WTC11 (cell line): ENCODE measurements around the gene NSDHL. TPM values are rescaled to one million over a fixed set of nuclear protein-coding genes. Genes with fewer than 3 reads are reported as not detected.

Experiments used
- ATAC-seq: fragments of 200-7000 bp; cut with Tn5 transposase; 2 replicates; pipeline ENCODE4 v1.10.0; 2021; ENCODE audit warnings: mild to moderate bottlenecking, moderate library complexity
- CTCF ChIA-PET: fragments of 300-600 bp; sonication (Branson Sonifier 250); formaldehyde crosslinking; loops from one replicate; lab custom pipeline; 2021; ENCODE audit warnings: antibody characterized with exemption; lab: Charles Lee
- POLR2A ChIA-PET: fragments of 350-600 bp; sonication (Branson Sonifier 250); formaldehyde crosslinking; loops from one replicate; lab custom pipeline; 2021; ENCODE audit warnings: antibody characterized with exemption; lab: Charles Lee
- DNase-seq: peaks from one replicate; pipeline ENCODE4 v3.0.0; 2021; ENCODE audit warnings: low spot score
- H3K27ac Mint-ChIP-seq: 2 replicates; pipeline ENCODE4 v1.8.0; 2021; ENCODE audit warnings: mixed read lengths
- H3K27me3 Mint-ChIP-seq: 2 replicates; pipeline ENCODE4 v1.8.0; 2021; ENCODE audit warnings: low read depth, mild to moderate bottlenecking, moderate library complexity, mixed read lengths
- H3K36me3 Mint-ChIP-seq: 2 replicates; pipeline ENCODE4 v1.8.0; 2021; ENCODE audit warnings: mixed read lengths
- H3K4me1 Mint-ChIP-seq: 2 replicates; pipeline ENCODE4 v1.8.0; 2022; ENCODE audit warnings: mixed read lengths
- H3K4me3 Mint-ChIP-seq: 2 replicates; pipeline ENCODE4 v1.8.0; 2021; ENCODE audit warnings: mild to moderate bottlenecking, moderate library complexity, mixed read lengths
- H3K9me3 Mint-ChIP-seq: 2 replicates; pipeline ENCODE4 v1.8.0; 2021; ENCODE audit warnings: mixed read lengths
- CREB1 ChIP-seq: sonication (generic); formaldehyde crosslinking; IDR thresholded peaks from 2 replicates; pipeline ENCODE4 v1.8.0; 2023; ENCODE audit warnings: mild to moderate bottlenecking, missing genetic modification reagents
- GABPB1 ChIP-seq: sonication (generic); formaldehyde crosslinking; IDR thresholded peaks from 2 replicates; pipeline ENCODE4 v1.8.1; 2023; ENCODE audit warnings: mild to moderate bottlenecking, missing genetic modification reagents
- JAZF1 ChIP-seq: fragments of 250-450 bp; sonication (Bioruptor Pico); IDR thresholded peaks from 2 replicates; pipeline ENCODE4 v1.9.0; 2021; ENCODE audit warnings: moderate library complexity, mild to moderate bottlenecking, inconsistent platforms
- JUN ChIP-seq: sonication (generic); formaldehyde crosslinking; IDR thresholded peaks from 2 replicates; pipeline ENCODE4 v1.8.0; 2023; ENCODE audit warnings: mild to moderate bottlenecking, missing genetic modification reagents
- NFATC4 ChIP-seq: fragments of 250-450 bp; sonication (Bioruptor Pico); IDR thresholded peaks from 2 replicates; pipeline ENCODE4 v1.9.0; 2021; ENCODE audit warnings: mild to moderate bottlenecking
- NR1H2 ChIP-seq: sonication (generic); formaldehyde crosslinking; IDR thresholded peaks from 2 replicates; pipeline ENCODE4 v1.9.0; 2021; ENCODE audit warnings: mild to moderate bottlenecking, moderate library complexity, missing genetic modification reagents
- PRRX2 ChIP-seq: fragments of 250-450 bp; sonication (Bioruptor Pico); IDR thresholded peaks from 2 replicates; pipeline ENCODE4 v1.8.0; 2021; ENCODE audit warnings: mild to moderate bottlenecking
- RELA ChIP-seq: sonication (generic); formaldehyde crosslinking; IDR thresholded peaks from 2 replicates; pipeline ENCODE4 v1.8.1; 2022; ENCODE audit warnings: missing genetic modification reagents, mild to moderate bottlenecking, borderline replicate concordance
- TCF7 ChIP-seq: sonication (generic); formaldehyde crosslinking; IDR thresholded peaks from 2 replicates; pipeline ENCODE4 v1.8.0; 2022; ENCODE audit warnings: mild to moderate bottlenecking, low read depth, missing genetic modification reagents, moderate library complexity
- TEAD4 ChIP-seq: sonication (generic); formaldehyde crosslinking; IDR thresholded peaks from 2 replicates; pipeline ENCODE4 v1.8.0; 2022; ENCODE audit warnings: mild to moderate bottlenecking, missing genetic modification reagents
- ZNF121 ChIP-seq: sonication (generic); formaldehyde crosslinking; IDR thresholded peaks from 2 replicates; pipeline ENCODE4 v1.8.0; 2023; ENCODE audit warnings: missing genetic modification reagents
- total RNA-seq: library from RNA; stranded (reverse); gene quantifications from 3 replicates; pipeline ENCODE4 v1.2.3, GENCODE V29; 2021
- TF ChIP-seq, protein P1 (sequence below): sonication (generic); formaldehyde crosslinking; IDR thresholded peaks from 2 replicates; pipeline ENCODE4 v1.8.1; 2022; ENCODE audit warnings: missing genetic modification reagents, borderline replicate concordance
- TF ChIP-seq, protein P2 (sequence below): sonication (generic); formaldehyde crosslinking; conservative IDR thresholded peaks from 2 replicates; pipeline ENCODE4 v1.8.1; 2022; ENCODE audit warnings: mild to moderate bottlenecking, missing genetic modification reagents
- TF ChIP-seq, protein P3 (sequence below): fragments of 250-450 bp; sonication (Bioruptor Pico); conservative IDR thresholded peaks from 2 replicates; pipeline ENCODE4 v1.9.0; 2021; ENCODE audit warnings: mild to moderate bottlenecking
- TF ChIP-seq, protein P4 (sequence below): sonication (generic); formaldehyde crosslinking; IDR thresholded peaks from 2 replicates; pipeline ENCODE4 v1.8.1; 2022; ENCODE audit warnings: low read depth, mild to moderate bottlenecking, moderate library complexity, missing genetic modification reagents, borderline replicate concordance
- TF ChIP-seq, protein P5 (sequence below): sonication (generic); formaldehyde crosslinking; IDR thresholded peaks from 2 replicates; pipeline ENCODE4 v1.8.1; 2023; ENCODE audit warnings: mild to moderate bottlenecking, missing genetic modification reagents
- TF ChIP-seq, protein P6 (sequence below): fragments of 250-450 bp; sonication (Bioruptor Pico); IDR thresholded peaks from 2 replicates; pipeline ENCODE4 v1.9.0; 2021; ENCODE audit warnings: mild to moderate bottlenecking
- TF ChIP-seq, protein P7 (sequence below): sonication (generic); formaldehyde crosslinking; IDR thresholded peaks from 2 replicates; pipeline ENCODE4 v1.8.0; 2022; ENCODE audit warnings: missing genetic modification reagents

Gene NSDHL
- total RNA-seq, 1 experiment from 2014 or later: 22.5 TPM

DNA sequence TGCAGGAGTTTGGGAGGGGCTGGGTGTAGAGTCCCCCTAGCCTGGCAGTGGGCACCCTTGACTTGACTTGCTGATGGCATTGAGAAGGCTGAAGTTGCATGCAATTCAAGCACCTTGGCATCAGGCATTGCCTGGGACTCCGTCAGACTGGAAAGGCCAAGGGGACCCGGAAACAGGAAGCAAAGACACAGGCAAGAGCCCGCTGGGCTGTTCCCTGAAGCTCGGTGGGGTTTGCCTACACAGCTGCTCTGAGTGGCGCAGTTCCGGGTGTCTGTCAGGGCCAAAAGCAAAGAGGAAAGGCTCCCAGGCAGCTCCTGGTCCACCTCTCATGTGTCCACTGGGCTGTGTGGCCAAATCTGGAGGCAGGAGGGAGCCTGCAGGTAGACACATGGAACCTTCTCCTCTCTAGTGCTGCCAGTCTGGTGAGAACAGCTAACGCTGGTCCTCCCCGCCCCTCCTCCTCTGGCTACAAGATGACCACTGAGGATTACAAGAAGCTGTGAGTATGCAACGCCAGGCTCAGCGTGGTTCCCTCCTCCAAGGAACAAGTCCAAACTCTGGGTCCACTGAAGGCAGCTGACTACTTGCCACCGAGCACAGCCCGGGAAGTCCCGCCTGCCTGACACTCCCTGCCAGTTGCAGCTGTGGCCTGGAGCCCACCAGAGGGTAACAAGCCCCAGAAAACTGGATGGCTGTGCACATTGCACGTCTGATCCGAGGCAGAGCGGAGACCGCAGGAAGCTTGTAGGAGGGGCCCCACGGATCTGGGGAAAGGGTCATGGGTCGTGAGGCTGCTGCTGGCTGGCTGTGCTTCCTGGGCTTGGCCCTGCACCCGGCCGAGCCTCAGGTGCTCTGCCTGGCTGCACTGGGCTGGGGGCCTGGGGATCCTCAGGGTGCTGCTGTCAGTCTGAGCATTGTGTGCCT is 87.1 kb downstream of the NSDHL start:
- Mint-ChIP-seq H3K4me1 (peaks cover 6% of the 10 kb centered on the region), H3K27me3 (no peaks in the 10 kb centered on the region), H3K36me3 (no peaks in the 10 kb centered on the region), H3K27ac (no peak overlapping the region), H3K4me3 (no peak overlapping the region), H3K9me3 (no peaks in the 10 kb centered on the region)
- TF ChIP-seq TEAD4 (no peak), NR1H2 (CRISPR knock-in tag) (no peak), JUN (CRISPR knock-in tag) (no peak), GABPB1 (CRISPR knock-in tag) (no peak), CREB1 (CRISPR knock-in tag) (no peak), PRRX2 (no peak), ZNF121 (CRISPR knock-in tag) (no peak)
- TF ChIP-seq, protein P1, sequence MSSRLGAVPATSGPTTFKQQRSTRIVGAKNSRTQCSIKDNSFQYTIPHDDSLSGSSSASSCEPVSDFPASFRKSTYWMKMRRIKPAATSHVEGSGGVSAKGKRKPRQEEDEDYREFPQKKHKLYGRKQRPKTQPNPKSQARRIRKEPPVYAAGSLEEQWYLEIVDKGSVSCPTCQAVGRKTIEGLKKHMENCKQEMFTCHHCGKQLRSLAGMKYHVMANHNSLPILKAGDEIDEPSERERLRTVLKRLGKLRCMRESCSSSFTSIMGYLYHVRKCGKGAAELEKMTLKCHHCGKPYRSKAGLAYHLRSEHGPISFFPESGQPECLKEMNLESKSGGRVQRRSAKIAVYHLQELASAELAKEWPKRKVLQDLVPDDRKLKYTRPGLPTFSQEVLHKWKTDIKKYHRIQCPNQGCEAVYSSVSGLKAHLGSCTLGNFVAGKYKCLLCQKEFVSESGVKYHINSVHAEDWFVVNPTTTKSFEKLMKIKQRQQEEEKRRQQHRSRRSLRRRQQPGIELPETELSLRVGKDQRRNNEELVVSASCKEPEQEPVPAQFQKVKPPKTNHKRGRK (CRISPR knock-in tag): no peak
- TF ChIP-seq, protein P2, sequence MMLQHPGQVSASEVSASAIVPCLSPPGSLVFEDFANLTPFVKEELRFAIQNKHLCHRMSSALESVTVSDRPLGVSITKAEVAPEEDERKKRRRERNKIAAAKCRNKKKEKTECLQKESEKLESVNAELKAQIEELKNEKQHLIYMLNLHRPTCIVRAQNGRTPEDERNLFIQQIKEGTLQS: no peak
- TF ChIP-seq, protein P3, sequence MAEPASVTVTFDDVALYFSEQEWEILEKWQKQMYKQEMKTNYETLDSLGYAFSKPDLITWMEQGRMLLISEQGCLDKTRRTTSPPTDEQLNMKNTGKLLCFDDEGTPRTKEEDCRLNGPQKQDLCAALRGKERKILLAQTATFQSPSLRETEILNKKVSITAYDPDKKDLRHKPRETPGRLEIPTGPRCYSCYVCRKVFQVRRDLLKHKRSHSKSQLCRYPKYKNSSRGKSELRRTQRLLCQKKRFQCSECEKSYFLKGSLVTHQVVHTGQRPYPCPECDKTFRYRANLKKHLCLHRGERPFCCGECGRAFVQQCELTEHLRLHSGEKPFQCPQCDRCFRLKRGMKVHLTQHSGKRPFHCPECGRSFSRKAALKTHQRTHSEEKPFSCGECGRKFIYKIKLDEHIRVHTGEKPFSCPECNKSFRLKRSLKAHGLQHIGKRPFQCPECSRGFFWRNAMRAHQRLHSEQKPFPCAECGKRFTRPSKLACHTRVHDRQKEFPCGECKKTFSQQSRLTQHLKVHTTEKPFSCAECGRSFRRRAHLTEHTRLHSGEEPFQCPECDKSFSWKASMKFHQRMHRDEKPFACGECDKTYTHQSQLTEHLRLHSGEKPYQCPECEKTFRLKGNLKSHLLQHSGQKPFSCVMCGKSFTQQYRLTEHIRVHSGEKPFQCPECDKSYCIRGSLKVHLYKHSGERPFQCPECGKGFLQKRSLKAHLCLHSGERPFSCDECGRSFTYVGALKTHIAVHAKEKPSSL (CRISPR knock-in tag): no peak
- TF ChIP-seq, protein P4, sequence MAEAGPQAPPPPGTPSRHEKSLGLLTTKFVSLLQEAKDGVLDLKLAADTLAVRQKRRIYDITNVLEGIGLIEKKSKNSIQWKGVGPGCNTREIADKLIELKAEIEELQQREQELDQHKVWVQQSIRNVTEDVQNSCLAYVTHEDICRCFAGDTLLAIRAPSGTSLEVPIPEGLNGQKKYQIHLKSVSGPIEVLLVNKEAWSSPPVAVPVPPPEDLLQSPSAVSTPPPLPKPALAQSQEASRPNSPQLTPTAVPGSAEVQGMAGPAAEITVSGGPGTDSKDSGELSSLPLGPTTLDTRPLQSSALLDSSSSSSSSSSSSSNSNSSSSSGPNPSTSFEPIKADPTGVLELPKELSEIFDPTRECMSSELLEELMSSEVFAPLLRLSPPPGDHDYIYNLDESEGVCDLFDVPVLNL (CRISPR knock-in tag): no peak
- TF ChIP-seq, protein P5, sequence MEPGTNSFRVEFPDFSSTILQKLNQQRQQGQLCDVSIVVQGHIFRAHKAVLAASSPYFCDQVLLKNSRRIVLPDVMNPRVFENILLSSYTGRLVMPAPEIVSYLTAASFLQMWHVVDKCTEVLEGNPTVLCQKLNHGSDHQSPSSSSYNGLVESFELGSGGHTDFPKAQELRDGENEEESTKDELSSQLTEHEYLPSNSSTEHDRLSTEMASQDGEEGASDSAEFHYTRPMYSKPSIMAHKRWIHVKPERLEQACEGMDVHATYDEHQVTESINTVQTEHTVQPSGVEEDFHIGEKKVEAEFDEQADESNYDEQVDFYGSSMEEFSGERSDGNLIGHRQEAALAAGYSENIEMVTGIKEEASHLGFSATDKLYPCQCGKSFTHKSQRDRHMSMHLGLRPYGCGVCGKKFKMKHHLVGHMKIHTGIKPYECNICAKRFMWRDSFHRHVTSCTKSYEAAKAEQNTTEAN (CRISPR knock-in tag): no peak
- DNase-seq (no peak), ATAC-seq (no peak)
- CTCF ChIA-PET: interaction anchor here (0.9 to 6.6 kb wide), 5 partner anchors 9 to 34 kb away, joined by 3 to 42 read pairs (median 3); no protein-coding TSS in a partner anchor
- POLR2A ChIA-PET: no interaction called here

DNA sequence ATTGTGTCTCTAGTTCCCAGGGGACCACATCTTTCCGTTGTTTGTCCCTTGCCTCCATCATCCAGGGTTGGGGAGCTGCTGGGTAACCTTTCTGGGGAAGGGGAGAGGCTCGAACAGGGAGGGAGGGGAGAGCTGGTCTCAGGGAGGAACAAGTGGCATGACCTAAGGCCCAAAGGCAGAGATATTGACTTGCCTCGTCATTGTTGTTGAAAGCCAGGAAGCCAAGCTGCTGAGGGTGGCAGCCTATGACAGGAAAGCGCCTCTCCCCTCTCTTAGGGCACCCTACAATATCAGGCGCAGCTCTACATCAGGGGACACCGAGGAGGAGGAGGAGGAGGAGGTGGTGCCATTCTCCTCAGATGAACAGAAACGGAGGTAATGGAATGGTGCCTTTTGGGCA is 87.8 kb downstream of the NSDHL start:
- ChIA-PET POLR2A (no interaction called here), CTCF (interaction anchor here (1.5 kb wide), 1 partner anchor 12 kb away, joined by 5 read pairs; no protein-coding TSS in a partner anchor)
- peaks cover 6% of the 10 kb centered on the region for H3K4me1 Mint-ChIP-seq
- ATAC-seq (no peak), DNase-seq (no peak)
- H3K36me3 Mint-ChIP-seq: no peaks in the 10 kb centered on the region
- H3K9me3 Mint-ChIP-seq: no peaks in the 10 kb centered on the region
- no peak overlapping the region for H3K27ac Mint-ChIP-seq
- no peaks in the 10 kb centered on the region for H3K27me3 Mint-ChIP-seq
- H3K4me3 Mint-ChIP-seq: no peak overlapping the region
- TF ChIP-seq NFATC4 (CRISPR knock-in tag) (no peak), TCF7 (CRISPR knock-in tag) (no peak), JAZF1 (CRISPR knock-in tag) (no peak), NR1H2 (CRISPR knock-in tag) (no peak), RELA (no peak)
- TF ChIP-seq, protein P6, sequence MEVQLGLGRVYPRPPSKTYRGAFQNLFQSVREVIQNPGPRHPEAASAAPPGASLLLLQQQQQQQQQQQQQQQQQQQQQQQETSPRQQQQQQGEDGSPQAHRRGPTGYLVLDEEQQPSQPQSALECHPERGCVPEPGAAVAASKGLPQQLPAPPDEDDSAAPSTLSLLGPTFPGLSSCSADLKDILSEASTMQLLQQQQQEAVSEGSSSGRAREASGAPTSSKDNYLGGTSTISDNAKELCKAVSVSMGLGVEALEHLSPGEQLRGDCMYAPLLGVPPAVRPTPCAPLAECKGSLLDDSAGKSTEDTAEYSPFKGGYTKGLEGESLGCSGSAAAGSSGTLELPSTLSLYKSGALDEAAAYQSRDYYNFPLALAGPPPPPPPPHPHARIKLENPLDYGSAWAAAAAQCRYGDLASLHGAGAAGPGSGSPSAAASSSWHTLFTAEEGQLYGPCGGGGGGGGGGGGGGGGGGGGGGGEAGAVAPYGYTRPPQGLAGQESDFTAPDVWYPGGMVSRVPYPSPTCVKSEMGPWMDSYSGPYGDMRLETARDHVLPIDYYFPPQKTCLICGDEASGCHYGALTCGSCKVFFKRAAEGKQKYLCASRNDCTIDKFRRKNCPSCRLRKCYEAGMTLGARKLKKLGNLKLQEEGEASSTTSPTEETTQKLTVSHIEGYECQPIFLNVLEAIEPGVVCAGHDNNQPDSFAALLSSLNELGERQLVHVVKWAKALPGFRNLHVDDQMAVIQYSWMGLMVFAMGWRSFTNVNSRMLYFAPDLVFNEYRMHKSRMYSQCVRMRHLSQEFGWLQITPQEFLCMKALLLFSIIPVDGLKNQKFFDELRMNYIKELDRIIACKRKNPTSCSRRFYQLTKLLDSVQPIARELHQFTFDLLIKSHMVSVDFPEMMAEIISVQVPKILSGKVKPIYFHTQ (CRISPR knock-in tag): no peak
- TF ChIP-seq, protein P7, sequence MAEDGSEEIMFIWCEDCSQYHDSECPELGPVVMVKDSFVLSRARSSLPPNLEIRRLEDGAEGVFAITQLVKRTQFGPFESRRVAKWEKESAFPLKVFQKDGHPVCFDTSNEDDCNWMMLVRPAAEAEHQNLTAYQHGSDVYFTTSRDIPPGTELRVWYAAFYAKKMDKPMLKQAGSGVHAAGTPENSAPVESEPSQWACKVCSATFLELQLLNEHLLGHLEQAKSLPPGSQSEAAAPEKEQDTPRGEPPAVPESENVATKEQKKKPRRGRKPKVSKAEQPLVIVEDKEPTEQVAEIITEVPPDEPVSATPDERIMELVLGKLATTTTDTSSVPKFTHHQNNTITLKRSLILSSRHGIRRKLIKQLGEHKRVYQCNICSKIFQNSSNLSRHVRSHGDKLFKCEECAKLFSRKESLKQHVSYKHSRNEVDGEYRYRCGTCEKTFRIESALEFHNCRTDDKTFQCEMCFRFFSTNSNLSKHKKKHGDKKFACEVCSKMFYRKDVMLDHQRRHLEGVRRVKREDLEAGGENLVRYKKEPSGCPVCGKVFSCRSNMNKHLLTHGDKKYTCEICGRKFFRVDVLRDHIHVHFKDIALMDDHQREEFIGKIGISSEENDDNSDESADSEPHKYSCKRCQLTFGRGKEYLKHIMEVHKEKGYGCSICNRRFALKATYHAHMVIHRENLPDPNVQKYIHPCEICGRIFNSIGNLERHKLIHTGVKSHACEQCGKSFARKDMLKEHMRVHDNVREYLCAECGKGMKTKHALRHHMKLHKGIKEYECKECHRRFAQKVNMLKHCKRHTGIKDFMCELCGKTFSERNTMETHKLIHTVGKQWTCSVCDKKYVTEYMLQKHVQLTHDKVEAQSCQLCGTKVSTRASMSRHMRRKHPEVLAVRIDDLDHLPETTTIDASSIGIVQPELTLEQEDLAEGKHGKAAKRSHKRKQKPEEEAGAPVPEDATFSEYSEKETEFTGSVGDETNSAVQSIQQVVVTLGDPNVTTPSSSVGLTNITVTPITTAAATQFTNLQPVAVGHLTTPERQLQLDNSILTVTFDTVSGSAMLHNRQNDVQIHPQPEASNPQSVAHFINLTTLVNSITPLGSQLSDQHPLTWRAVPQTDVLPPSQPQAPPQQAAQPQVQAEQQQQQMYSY (CRISPR knock-in tag): no peak
